Measurements from ENCODE around the gene TXNL4B. TPM values are rescaled to one million over a fixed set of nuclear protein-coding genes. Genes with fewer than 3 reads are reported as not detected.

The TXNL4B gene
- total RNA-seq, 2 experiments from 2014 or later, result 17.6 to 24.6 TPM

DNA sequence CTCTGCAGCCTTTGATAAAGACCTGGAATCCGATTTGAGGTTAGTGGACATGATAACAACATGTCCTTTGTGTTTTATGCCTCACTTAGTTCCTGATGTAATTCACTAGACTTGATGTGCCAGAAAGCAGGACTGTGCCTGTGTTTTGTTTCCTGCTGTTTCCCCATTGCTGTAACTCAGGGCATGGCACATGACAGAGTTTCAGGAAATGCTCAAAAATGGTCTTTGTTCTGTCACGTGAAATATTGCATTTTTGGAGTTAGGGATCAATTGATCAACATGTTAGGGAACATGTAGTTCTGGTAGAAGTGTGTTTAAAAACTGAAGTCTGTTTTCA lies 33.0 kb upstream of the TXNL4B start:
- ATAC-seq, result no peak
- Mint-ChIP-seq H3K27ac (no peak overlapping the region), H3K4me1 (peaks cover 3% of the 10 kb centered on the region), H3K27me3 (no peaks in the 10 kb centered on the region), H3K36me3 (ENCODE audit: low read depth) (no peaks in the 10 kb centered on the region), H3K9me3 (ENCODE audit: low read depth) (no peaks in the 10 kb centered on the region), H3K4me3 (no peak overlapping the region)
- intact Hi-C loops (cut with DNase I, micrococcal nuclease), result loop anchor here (10.0 kb wide), 3 partner anchors 118 to 1828 kb away; no protein-coding TSS in a partner anchor
- DNase-seq, result no peak
- ChIA-PET CTCF (interaction anchor here (0.6 to 1.6 kb wide), 3 partner anchors 16 to 1836 kb away, joined by 3 to 6 read pairs (median 3); no protein-coding TSS in a partner anchor), POLR2A (no interaction called here)

DNA sequence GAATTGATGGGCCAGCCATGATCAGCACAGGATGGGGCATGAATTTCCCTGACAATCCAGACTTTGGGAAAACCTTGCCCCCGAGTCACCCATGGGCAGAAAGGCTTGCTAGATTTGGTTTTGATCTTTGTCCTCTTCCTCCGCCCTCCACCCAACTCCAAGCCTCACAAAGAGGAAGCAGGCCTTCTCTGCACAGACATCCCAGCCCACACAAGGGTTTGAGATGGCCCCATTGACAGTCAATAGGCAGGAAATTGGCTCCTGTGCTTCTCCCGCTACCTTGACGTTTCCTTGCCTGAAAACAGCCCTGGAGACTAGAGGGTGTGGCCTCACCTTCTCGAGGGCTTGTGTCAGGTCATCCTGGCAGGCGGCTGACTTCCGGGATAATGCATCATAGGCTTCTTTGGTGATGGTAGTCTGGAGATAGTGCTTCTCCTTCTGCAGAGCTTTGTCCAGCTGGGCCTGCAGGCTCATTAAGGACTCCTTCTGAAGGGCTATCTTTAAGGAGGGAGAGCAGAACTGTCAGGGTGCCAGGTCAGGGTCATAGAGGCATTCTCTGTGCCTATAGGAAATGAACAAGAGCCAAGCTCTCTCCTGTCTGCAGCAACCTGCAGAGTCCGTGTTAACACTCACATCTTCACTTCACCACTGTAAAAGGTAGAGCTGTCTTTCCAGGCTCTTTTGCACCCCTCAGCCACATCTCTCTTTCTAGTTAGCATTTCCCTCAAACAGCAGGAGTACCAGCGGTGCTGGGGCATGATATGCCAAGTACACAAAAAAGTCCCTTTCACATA lies 32.4 kb upstream of the TXNL4B start:
- Mint-ChIP-seq H3K36me3 (ENCODE audit: low read depth) (no peaks in the 10 kb centered on the region), H3K4me1 (peaks cover 3% of the 10 kb centered on the region), H3K9me3 (ENCODE audit: low read depth) (no peaks in the 10 kb centered on the region), H3K27me3 (no peaks in the 10 kb centered on the region), H3K27ac (no peak overlapping the region), H3K4me3 (no peak overlapping the region)
- CTCF ChIA-PET, result interaction anchor here (0.6 to 1.8 kb wide), 14 partner anchors 10 to 1837 kb away, joined by 3 to 11 read pairs (median 3); no protein-coding TSS in a partner anchor
- POLR2A ChIA-PET, result no interaction called here
- intact Hi-C loops (cut with DNase I, micrococcal nuclease), result loop anchor here (1.0 to 10.0 kb wide), 5 partner anchors 119 to 1829 kb away; no protein-coding TSS in a partner anchor
- DNase-seq, result no peak
- ATAC-seq, result no peak

DNA sequence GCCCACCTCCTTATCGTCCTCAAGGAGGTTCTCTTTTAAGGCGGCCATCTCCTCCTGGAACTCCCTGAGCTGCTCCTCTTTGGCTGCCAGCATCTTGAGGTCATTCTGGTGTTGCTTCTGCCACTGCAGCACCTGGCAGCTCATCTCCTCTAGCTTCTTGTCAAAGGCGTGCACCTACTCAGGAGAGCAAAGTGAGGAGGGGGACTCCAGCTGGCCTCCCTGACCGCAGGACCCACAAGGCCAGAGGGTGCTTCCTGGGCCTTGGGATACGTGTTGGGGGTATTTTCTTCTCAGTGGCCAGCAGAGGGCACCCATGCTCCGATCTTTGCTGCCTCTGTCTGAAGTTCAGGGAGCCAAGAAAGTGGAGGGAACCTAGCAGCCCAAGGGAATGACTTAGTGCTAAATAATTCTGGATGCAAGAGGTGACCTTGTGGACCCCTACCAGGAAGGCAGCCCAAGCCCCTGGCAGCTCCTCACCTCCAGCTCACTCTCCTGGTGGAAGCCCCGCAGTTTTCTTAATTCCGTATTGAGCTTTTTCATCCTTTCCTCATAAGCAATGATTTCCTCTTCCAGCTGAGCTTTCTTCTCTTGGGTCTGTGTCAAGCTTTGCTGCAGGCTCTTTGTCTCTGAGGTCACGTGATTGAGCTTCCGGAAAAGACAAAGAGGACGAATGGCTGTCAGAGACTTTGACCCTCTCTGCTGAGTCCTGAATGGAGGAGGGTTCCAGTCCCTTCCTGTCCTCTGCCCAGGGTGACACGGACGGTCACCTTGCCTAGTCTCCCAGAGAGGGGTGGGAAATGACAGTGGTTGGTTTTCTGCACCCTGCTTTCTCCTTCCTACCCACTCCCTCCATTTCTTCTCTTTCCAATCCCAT lies 31.6 kb upstream of the TXNL4B start:
- ATAC-seq (peak; percentile 77), DNase-seq (peak; percentile 82)
- no peak overlapping the region for H3K4me3 Mint-ChIP-seq
- H3K9me3 Mint-ChIP-seq (ENCODE audit: low read depth), result no peaks in the 10 kb centered on the region
- H3K36me3 Mint-ChIP-seq (ENCODE audit: low read depth), result no peaks in the 10 kb centered on the region
- H3K4me1 Mint-ChIP-seq, result peaks cover 3% of the 10 kb centered on the region
- ChIA-PET CTCF (interaction anchor here (0.6 to 1.8 kb wide), 22 partner anchors 8 to 1044 kb away, joined by 3 to 11 read pairs (median 3); partner anchors contain the start of gene DHX38), POLR2A (no interaction called here)
- H3K27me3 Mint-ChIP-seq, result no peaks in the 10 kb centered on the region
- intact Hi-C loops (cut with DNase I, micrococcal nuclease), result loop anchor here (1.0 to 10.0 kb wide), 5 partner anchors 120 to 1830 kb away; no protein-coding TSS in a partner anchor
- no peak overlapping the region for H3K27ac Mint-ChIP-seq

DNA sequence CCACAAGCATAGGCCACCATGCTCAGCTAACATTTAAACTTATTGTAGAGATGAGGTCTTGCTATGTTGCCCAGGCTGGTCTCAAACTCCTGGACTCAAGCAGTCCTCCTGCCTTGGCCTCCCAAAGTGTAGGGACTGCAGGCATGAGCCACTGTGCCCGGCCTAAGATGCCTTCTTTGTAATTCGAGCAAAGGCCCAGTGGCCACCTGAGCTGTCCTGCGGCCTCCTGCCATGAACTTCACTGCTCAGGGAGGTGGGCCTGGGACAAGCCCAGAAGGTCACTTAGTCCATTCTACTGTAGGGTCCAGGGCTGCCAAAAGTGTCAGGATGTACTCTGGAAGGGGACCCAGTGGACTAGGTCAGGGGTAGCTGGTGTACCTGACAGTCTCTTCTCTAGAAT lies 30.7 kb upstream of the TXNL4B start:
- ChIA-PET CTCF (interaction anchor here (0.6 to 1.8 kb wide), 14 partner anchors 9 to 708 kb away, joined by 3 to 11 read pairs (median 3); no protein-coding TSS in a partner anchor), POLR2A (no interaction called here)
- intact Hi-C loops (cut with DNase I, micrococcal nuclease), result loop anchor here (2.0 to 10.0 kb wide), 4 partner anchors 121 to 1831 kb away; no protein-coding TSS in a partner anchor
- H3K27me3 Mint-ChIP-seq, result no peaks in the 10 kb centered on the region
- no peak for DNase-seq
- no peak overlapping the region for H3K27ac Mint-ChIP-seq
- no peaks in the 10 kb centered on the region for H3K36me3 Mint-ChIP-seq (ENCODE audit: low read depth)
- H3K9me3 Mint-ChIP-seq (ENCODE audit: low read depth), result no peaks in the 10 kb centered on the region
- H3K4me1 Mint-ChIP-seq, result peaks cover 3% of the 10 kb centered on the region
- ATAC-seq, result no peak
- no peak overlapping the region for H3K4me3 Mint-ChIP-seq

DNA sequence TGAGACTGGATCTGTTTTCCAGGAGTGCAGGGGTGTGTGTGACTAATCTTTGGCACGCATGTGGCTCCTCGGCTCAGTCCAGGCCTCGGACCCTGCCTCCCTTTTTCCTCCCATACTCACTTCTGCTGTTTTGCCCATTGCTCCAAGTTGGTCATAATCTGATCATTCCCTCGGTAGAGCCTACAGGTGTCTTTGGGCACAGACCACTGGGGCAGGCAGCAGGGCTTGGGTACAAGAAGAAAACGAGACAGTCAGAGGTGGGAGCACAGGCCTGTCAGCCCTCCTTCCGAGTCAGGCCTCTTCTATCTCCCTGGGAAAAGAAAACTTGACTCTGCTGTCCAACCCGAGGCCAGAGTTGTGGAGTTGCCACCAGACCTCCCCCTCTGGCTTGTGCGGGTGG lies 30.0 kb upstream of the TXNL4B start:
- ChIA-PET CTCF (interaction anchor here (0.8 to 1.2 kb wide), 3 partner anchors 12 to 162 kb away, joined by 3 read pairs; partner anchors contain the start of gene PMFBP1), POLR2A (no interaction called here)
- DNase-seq, result no peak
- no peak overlapping the region for H3K4me3 Mint-ChIP-seq
- peaks cover 3% of the 10 kb centered on the region for H3K4me1 Mint-ChIP-seq
- no peaks in the 10 kb centered on the region for H3K9me3 Mint-ChIP-seq (ENCODE audit: low read depth)
- intact Hi-C loops (cut with DNase I, micrococcal nuclease), result loop anchor here (10.0 kb wide), 3 partner anchors 121 to 1831 kb away; no protein-coding TSS in a partner anchor
- H3K36me3 Mint-ChIP-seq (ENCODE audit: low read depth), result no peaks in the 10 kb centered on the region
- H3K27me3 Mint-ChIP-seq, result no peaks in the 10 kb centered on the region
- no peak for ATAC-seq
- no peak overlapping the region for H3K27ac Mint-ChIP-seq

DNA sequence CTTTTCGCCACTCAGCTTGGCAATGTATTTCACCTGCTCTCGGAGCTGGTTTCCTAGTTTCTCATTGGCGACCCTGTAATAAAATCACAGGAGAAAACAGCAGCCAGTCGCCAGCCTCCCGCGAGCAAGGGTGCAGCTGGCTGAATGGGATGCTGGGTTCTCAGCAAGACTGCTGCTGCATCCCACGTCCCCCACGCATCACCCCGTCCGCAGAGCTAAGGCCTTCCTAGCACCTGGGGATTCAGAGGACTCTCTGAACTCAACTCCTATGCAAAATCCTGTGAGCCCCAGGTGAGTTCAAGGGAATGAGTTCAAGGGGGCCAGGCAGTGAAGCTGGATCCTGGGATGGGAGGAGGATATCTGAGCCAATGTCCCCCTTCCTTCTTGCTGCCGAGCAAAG lies 29.5 kb upstream of the TXNL4B start:
- peaks cover 3% of the 10 kb centered on the region for H3K4me1 Mint-ChIP-seq
- DNase-seq (no peak), ATAC-seq (no peak)
- CTCF ChIA-PET, result interaction anchor here (0.7 to 1.1 kb wide), 3 partner anchors 11 to 257 kb away, joined by 3 read pairs; partner anchors contain the start of gene PMFBP1
- H3K4me3 Mint-ChIP-seq, result no peak overlapping the region
- H3K27ac Mint-ChIP-seq, result no peak overlapping the region
- H3K9me3 Mint-ChIP-seq (ENCODE audit: low read depth), result no peaks in the 10 kb centered on the region
- POLR2A ChIA-PET, result no interaction called here
- no peaks in the 10 kb centered on the region for H3K27me3 Mint-ChIP-seq
- no peaks in the 10 kb centered on the region for H3K36me3 Mint-ChIP-seq (ENCODE audit: low read depth)
- intact Hi-C loops (cut with DNase I, micrococcal nuclease), result loop anchor here (10.0 kb wide), 3 partner anchors 122 to 1832 kb away; no protein-coding TSS in a partner anchor

DNA sequence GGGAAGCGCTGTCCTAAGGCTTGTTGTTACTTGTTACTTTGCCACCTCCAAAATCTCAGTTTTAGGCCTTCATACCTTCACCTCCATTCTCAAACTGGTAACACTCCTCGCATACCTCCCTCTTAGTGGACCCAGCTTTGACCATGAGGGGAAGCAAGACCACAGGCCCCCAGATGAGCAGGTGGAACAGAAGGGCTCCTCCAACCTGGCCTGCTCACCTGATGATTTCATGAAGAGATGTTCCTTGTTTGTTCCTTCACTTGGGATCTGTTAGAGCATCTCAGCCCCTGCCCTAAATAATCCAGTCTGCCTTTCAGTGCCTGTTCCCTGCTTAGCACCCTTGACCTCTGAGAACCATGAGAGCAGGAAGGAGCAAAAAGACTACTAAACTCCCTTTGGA lies 28.9 kb upstream of the TXNL4B start:
- H3K4me3 Mint-ChIP-seq, result no peak overlapping the region
- CTCF ChIA-PET, result interaction anchor here (0.7 to 1.1 kb wide), 3 partner anchors 11 to 258 kb away, joined by 3 read pairs; partner anchors contain the start of gene PMFBP1
- intact Hi-C loops (cut with DNase I, micrococcal nuclease), result loop anchor here (10.0 kb wide), 3 partner anchors 122 to 1832 kb away; no protein-coding TSS in a partner anchor
- no peak for DNase-seq
- H3K4me1 Mint-ChIP-seq, result peaks cover 3% of the 10 kb centered on the region
- no peak overlapping the region for H3K27ac Mint-ChIP-seq
- no peaks in the 10 kb centered on the region for H3K27me3 Mint-ChIP-seq
- POLR2A ChIA-PET, result no interaction called here
- H3K36me3 Mint-ChIP-seq (ENCODE audit: low read depth), result no peaks in the 10 kb centered on the region
- no peak for ATAC-seq
- no peaks in the 10 kb centered on the region for H3K9me3 Mint-ChIP-seq (ENCODE audit: low read depth)

DNA sequence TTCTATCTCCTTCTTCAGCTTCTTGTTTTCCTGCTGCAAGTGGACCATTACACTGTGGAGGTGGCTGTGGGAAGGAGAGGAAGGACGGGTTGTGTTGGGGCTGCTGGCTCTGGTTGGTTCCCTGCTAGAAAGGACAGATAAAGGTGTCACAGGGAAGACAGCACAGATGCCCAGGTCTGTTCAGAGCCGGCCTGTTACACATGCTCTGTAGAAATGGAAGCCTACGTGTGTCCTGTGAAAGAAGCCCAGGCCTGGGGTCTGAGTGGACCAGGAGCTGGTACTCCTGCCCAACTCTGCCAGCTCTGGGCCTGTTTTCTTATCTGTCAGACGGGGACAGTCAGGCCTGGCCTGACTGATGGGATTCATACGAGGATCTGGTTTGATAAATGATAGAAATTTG lies 26.6 kb upstream of the TXNL4B start:
- peaks cover 1% of the 10 kb centered on the region for H3K4me1 Mint-ChIP-seq
- H3K9me3 Mint-ChIP-seq (ENCODE audit: low read depth), result no peaks in the 10 kb centered on the region
- no peak overlapping the region for H3K4me3 Mint-ChIP-seq
- no peaks in the 10 kb centered on the region for H3K27me3 Mint-ChIP-seq
- DNase-seq (no peak), ATAC-seq (no peak)
- H3K36me3 Mint-ChIP-seq (ENCODE audit: low read depth), result no peaks in the 10 kb centered on the region
- no peak overlapping the region for H3K27ac Mint-ChIP-seq
- intact Hi-C loops (cut with DNase I, micrococcal nuclease), result loop anchor here (10.0 kb wide), 3 partner anchors 125 to 1835 kb away; no protein-coding TSS in a partner anchor
- ChIA-PET POLR2A (no interaction called here), CTCF (no interaction called here)

DNA sequence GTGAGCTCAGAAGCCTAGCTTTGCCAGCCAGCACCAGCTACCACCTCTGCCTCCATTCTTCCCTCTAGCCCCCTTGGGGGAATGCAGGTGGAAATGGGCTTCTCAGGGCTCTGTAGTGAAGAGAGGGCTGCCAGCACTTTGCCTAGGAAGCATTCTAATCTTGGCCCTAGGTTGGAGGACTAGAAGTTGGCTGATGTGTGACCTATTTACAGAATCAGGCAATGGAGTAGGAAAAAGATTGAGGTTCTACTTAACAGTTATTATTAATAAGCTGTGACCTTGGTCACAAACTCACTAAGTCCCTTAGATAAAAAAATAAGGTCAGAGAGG lies 20.2 kb upstream of the TXNL4B start:
- H3K9me3 Mint-ChIP-seq (ENCODE audit: low read depth), result no peaks in the 10 kb centered on the region
- peaks cover 42% of the 10 kb centered on the region for H3K36me3 Mint-ChIP-seq (ENCODE audit: low read depth)
- no peak for ATAC-seq
- POLR2A ChIA-PET, result no interaction called here
- CTCF ChIA-PET, result interaction anchor here (0.9 kb wide), 1 partner anchor 11 kb away, joined by 6 read pairs; no protein-coding TSS in a partner anchor
- no peak overlapping the region for H3K4me3 Mint-ChIP-seq
- intact Hi-C loops (cut with DNase I, micrococcal nuclease), result no loop called here
- H3K27ac Mint-ChIP-seq, result no peak overlapping the region
- no peaks in the 10 kb centered on the region for H3K4me1 Mint-ChIP-seq
- no peak for DNase-seq
- no peaks in the 10 kb centered on the region for H3K27me3 Mint-ChIP-seq

DNA sequence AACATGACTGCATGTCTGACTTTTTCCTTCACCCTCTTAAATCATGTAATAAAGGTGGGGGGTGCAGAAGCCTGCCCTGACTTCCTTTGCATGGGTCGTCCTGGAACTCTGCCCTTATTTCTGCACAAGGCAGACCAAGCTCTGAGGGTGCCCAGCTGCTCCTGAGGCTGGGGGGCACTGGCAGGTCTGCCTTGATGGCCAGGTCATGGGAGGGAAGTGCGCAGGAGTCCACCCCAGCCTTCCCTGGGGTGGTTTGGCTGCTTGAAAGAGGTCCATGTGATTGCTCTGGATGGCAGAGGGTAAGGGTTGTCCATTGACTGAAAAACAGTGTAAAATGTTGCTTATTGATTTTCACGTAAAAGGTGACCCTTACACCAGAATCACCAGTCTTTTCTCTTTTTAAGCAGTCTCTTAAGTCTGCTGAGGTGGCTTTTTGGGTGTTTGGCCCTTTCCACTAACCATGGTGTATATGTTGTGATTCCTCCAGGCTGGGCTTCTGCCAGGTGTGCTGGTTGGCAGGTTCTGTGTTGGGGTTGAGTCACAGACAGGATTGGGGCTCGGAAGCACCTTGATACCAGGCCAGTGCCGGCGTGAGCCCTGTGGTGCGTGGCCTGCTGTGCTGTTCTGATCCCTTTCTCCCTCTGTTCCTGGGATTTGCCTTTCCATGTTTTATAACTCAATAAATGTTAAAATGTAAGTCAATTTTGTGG lies 19.6 kb upstream of the TXNL4B start:
- no peak for DNase-seq
- Mint-ChIP-seq H3K4me3 (no peak overlapping the region), H3K4me1 (no peaks in the 10 kb centered on the region), H3K9me3 (ENCODE audit: low read depth) (no peaks in the 10 kb centered on the region), H3K27ac (no peak overlapping the region), H3K36me3 (ENCODE audit: low read depth) (peaks cover 45% of the 10 kb centered on the region), H3K27me3 (no peaks in the 10 kb centered on the region)
- POLR2A ChIA-PET, result interaction anchor here (0.6 to 1.4 kb wide), 2 partner anchors 20 to 504 kb away, joined by 5 read pairs; partner anchors contain the start of genes DHX38 and TXNL4B
- intact Hi-C loops (cut with DNase I, micrococcal nuclease), result no loop called here
- ATAC-seq, result no peak
- CTCF ChIA-PET, result interaction anchor here (0.9 kb wide), 1 partner anchor 11 kb away, joined by 6 read pairs; no protein-coding TSS in a partner anchor

DNA sequence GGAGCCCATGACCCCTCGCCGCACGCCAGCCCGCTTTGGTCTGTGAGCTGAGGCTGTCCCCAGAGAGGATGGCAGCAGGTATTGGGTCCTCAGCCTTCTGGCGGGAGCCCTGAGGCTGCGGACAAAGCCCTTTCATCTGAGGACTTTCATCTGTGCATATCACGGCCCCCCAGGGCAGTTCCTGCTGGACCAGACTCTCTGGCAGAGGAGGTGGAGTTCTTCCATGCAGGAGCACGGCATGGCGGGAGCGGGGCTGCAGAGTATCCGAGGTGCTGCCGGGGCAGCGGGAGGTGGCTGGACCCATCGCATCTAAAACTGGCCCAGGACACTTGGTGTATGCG lies 19.0 kb upstream of the TXNL4B start:
- Mint-ChIP-seq H3K4me1 (no peaks in the 10 kb centered on the region), H3K36me3 (ENCODE audit: low read depth) (peaks cover 50% of the 10 kb centered on the region), H3K27ac (no peak overlapping the region), H3K27me3 (no peaks in the 10 kb centered on the region), H3K4me3 (no peak overlapping the region), H3K9me3 (ENCODE audit: low read depth) (no peaks in the 10 kb centered on the region)
- intact Hi-C loops (cut with DNase I, micrococcal nuclease), result no loop called here
- ChIA-PET POLR2A (interaction anchor here (1.4 kb wide), 1 partner anchor 19 kb away, joined by 5 read pairs; the partner anchor contains the start of genes DHX38 and TXNL4B), CTCF (no interaction called here)
- no peak for DNase-seq
- no peak for ATAC-seq

All from activated CD4-positive, alpha-beta T cell treated with anti-CD3 and anti-CD28 coated beads for 36 hours (primary cell).